GM10248 (cell line): ENCODE measurements around the gene MYLK2.

Experiments
- CTCF ChIA-PET: fragments of 300-600 bp; sonication (Branson Sonifier 250); formaldehyde crosslinking; extraction: SDS; loops from one replicate; lab custom pipeline; 2021; ENCODE audit warnings: antibody characterized with exemption; lab: Yijun Ruan, JAX
- POLR2A ChIA-PET: fragments of 350-650 bp; sonication (Branson Sonifier 250); formaldehyde crosslinking; extraction: SDS; loops from one replicate; lab custom pipeline; 2020; ENCODE audit warnings: antibody characterized with exemption; lab: Yijun Ruan, JAX
- DNase-seq: peaks from one replicate; pipeline ENCODE4 v3.0.0; 2012; ENCODE audit errors: extremely low spot score
- TF ChIP-seq, protein P1 (sequence below): IDR thresholded peaks from 2 replicates; pipeline ENCODE4 v1.5.1; 2012; ENCODE audit warnings: mild to moderate bottlenecking, low read depth; ENCODE audit errors: extremely low read depth, missing control alignments, control extremely low read depth

Gene MYLK2

DNA sequence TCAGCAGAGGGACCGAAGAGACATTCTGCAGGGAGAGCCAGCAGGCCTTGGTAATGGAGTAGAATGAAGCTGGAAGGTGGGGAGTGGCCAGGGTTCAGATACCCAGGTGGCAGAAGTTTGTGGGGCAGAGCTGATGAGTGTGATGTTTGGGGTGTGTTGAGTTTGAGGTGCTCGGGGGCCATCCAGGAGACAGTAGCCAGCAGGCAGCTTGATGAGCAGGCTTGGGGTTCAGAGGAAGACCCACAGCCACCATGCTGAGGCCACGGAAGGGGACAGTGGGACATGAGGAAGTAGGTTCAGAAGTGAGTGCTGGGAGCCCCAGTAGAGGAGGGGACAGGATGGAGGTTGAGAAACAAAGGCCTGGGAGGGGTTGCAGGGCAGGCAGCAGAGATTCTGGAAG is 37.4 kb downstream of the MYLK2 start:
- POLR2A ChIA-PET, result interaction anchor here (0.7 kb wide), 1 partner anchor 96 kb away, joined by 3 read pairs; the partner anchor contains the start of gene PDRG1
- no peak for DNase-seq
- CTCF ChIA-PET, result interaction anchor here (0.9 to 8.3 kb wide), 13 partner anchors 10 to 816 kb away, joined by 3 to 200 read pairs (median 3); partner anchors contain the start of genes DUSP15, FOXS1, PDRG1 and TTLL9
- TF ChIP-seq, protein P1, sequence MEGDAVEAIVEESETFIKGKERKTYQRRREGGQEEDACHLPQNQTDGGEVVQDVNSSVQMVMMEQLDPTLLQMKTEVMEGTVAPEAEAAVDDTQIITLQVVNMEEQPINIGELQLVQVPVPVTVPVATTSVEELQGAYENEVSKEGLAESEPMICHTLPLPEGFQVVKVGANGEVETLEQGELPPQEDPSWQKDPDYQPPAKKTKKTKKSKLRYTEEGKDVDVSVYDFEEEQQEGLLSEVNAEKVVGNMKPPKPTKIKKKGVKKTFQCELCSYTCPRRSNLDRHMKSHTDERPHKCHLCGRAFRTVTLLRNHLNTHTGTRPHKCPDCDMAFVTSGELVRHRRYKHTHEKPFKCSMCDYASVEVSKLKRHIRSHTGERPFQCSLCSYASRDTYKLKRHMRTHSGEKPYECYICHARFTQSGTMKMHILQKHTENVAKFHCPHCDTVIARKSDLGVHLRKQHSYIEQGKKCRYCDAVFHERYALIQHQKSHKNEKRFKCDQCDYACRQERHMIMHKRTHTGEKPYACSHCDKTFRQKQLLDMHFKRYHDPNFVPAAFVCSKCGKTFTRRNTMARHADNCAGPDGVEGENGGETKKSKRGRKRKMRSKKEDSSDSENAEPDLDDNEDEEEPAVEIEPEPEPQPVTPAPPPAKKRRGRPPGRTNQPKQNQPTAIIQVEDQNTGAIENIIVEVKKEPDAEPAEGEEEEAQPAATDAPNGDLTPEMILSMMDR, result no peak

DNA sequence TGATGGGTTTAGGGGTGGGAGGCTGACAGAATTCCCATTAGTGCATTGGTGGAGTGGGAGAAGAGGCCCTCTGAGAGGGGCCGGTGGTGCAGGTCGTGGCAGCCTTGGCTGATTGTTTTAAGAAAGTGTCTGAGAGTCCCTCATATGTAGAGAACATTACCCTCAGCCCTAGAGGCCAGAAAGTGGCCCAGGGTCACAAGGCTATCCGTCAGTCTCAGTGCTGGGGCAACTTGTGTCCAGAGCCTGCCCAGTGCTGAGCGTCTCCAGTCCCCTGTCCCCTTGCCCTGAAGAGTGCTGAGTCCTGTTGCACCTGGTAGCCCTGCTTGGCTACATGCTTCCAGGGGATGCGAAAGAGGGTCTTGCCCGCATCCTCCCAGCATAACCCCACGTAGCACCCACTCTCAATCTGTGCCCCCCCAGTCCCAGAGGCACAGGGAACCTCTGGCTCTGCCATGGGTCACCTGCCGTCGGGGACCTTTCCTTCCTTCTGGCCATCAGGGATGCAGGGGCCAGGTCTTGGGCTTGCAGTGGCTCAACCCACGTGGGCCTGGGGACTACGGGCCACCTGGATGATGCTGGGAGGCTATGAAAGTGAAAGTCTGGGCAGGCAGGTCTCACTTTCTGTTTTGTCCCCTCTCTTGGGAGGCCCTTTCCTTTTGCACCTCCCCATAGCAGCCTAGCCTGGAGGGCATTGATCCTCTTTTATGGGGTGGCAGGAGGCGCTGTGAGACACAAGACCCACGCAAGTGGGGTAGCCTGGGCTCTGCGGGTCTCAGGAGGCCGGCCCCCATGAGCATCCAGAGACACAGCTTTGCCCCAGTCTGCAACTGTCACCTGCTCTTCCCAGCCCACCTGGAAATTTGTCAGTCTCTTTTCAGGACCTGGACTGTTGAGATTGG is 39.0 kb downstream of the MYLK2 start:
- POLR2A ChIA-PET, result no interaction called here
- peak; percentile 78 for DNase-seq

DNA sequence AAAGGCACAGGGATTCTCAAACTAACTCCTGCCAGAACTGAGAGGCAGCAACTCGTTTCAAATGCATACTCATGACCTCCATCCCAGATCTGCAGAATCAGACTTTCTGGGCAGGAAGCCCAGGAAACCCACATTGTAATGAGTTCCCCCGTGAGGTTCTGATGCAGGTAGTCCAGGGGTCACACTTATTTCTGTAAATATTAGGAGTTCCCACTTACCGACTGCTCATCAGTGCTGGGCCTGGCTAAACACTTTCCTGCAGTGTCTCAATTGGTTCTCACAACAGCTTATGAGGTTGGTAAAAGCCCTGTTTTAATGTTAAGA is 39.6 kb downstream of the MYLK2 start:
- no peak for DNase-seq
- POLR2A ChIA-PET, result no interaction called here
- TF ChIP-seq, protein P1, result no peak
- CTCF ChIA-PET, result interaction anchor here (1.0 to 2.6 kb wide), 5 partner anchors 9 to 173 kb away, joined by 3 to 19 read pairs (median 9); partner anchors contain the start of gene PDRG1

More for the DNA sequence above, 39.0 kb downstream of the MYLK2 start:
- CTCF ChIA-PET, result interaction anchor here (1.3 to 2.6 kb wide), 3 partner anchors 10 to 94 kb away, joined by 5 to 19 read pairs (median 10); partner anchors contain the start of gene PDRG1
- TF ChIP-seq, protein P1, result no peak

DNA sequence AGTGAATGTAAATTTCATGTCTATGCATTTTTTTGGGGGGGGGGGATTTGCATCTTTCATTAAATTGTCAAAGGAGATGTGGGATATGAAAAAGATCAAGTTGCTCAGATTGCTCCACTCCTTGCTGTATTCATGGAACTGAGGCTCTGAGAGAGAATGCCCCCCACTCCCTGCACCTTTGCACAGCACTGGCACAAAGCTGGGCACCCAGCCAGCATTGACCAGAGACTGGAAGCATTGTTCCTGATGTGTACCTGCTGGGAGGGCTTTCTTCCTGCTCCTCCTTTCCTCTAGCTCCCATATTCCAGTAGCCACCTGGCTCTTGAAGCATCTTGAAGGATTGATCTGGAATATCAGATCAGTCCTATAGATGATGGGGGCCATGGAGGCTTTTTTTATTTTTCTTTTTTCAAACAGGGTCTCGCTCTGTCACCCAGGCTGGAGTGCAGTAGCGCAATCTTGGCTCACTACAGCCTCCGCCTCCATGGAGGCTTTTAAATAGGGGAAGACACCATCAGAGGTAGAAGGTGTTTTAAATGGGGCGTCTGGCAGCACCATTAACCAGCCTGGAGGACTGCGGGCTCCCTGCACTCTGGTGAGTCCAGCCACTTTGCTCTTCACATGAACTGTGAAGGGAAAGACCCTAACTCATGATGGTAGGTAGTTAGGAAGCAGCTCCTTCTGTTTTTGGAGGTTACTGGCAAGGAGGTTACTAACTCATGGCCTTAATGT is 40.3 kb downstream of the MYLK2 start:
- no peak for DNase-seq
- TF ChIP-seq, protein P1, result no peak
- POLR2A ChIA-PET, result no interaction called here
- CTCF ChIA-PET, result interaction anchor here (1.0 to 5.8 kb wide), 8 partner anchors 8 to 173 kb away, joined by 3 to 54 read pairs (median 8); partner anchors contain the start of genes DUSP15, PDRG1 and TTLL9

DNA sequence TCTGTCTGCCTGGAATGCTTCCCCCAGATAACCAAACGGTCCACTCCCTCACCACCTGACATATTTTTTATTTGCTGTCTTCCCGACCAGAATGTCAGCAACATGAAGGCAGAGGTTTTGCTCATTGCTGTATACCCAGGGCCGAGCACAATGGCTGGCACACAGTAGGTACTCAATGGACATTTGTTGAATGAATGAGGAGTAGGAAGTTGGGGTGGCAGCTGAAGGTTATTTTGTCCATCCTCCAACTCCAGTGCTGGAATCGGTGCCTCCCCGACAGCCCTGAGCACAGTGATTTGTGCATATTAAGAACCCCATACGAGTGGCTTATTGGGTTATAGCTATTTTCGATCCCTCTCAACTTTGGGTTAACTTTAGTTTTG is 40.8 kb downstream of the MYLK2 start:
- CTCF ChIA-PET, result interaction anchor here (0.8 to 5.8 kb wide), 10 partner anchors 8 to 231 kb away, joined by 3 to 54 read pairs (median 4); partner anchors contain the start of genes DUSP15, PDRG1 and TTLL9
- TF ChIP-seq, protein P1, result no peak

More for the DNA sequence above, 40.8 kb downstream of the MYLK2 start:
- DNase-seq, result no peak
- POLR2A ChIA-PET, result interaction anchor here (0.7 kb wide), 1 partner anchor 92 kb away, joined by 4 read pairs; the partner anchor contains the start of gene PDRG1
